HG03135 (cell line): ENCODE measurements around the gene PRRC1.

ENCODE experiments used
- ATAC-seq: cut with Tn5 transposase; IDR thresholded peaks from one replicate; pipeline ENCODE4 v1.9.1; 2021; ENCODE audit warnings: mild to moderate bottlenecking, moderate library complexity; ENCODE audit not compliant: unreplicated experiment

PRRC1 gene

GRCh38 chr5:127602481-127602880 lies 85.0 kb downstream of the PRRC1 start:
- ATAC-seq, result no peak

GRCh38 chr5:127602896-127603844 lies 85.7 kb downstream of the PRRC1 start:
- ATAC-seq, result no peak
